HEK293 (cell line): Measurements from ENCODE around the gene NDRG3.

Experiments
- FEZF1 ChIP-seq: fragments of 450-650 bp; formaldehyde crosslinking; IDR thresholded peaks from 2 replicates; pipeline ENCODE4 v1.5.1; 2016; ENCODE audit warnings: missing biosample characterization, missing genetic modification characterization
- KLF10 ChIP-seq: fragments of 450-650 bp; IDR thresholded peaks from 2 replicates; pipeline ENCODE4 v1.5.1; 2018; ENCODE audit warnings: missing biosample characterization, mild to moderate bottlenecking, missing genetic modification characterization
- MYNN ChIP-seq: fragments of 450-650 bp; formaldehyde crosslinking; IDR thresholded peaks from 2 replicates; pipeline ENCODE4 v1.5.1; 2016; ENCODE audit warnings: missing biosample characterization, missing genetic modification characterization, borderline replicate concordance
- RBAK ChIP-seq: fragments of 450-650 bp; formaldehyde crosslinking; IDR thresholded peaks from 2 replicates; pipeline ENCODE4 v1.5.1; 2016; ENCODE audit warnings: missing biosample characterization, missing genetic modification characterization
- YY1 ChIP-seq: fragments of 450-650 bp; formaldehyde crosslinking; IDR thresholded peaks from 2 replicates; pipeline ENCODE4 v1.5.1; 2018; ENCODE audit warnings: missing biosample characterization, missing genetic modification characterization
- ZBTB1 ChIP-seq: fragments of 450-650 bp; formaldehyde crosslinking; IDR thresholded peaks from 2 replicates; pipeline ENCODE4 v1.5.1; 2016; ENCODE audit warnings: missing biosample characterization, missing genetic modification characterization
- ZBTB17 ChIP-seq: fragments of 450-650 bp; formaldehyde crosslinking; IDR thresholded peaks from 2 replicates; pipeline ENCODE4 v1.5.1; 2016; ENCODE audit warnings: missing biosample characterization, missing genetic modification characterization
- ZNF146 ChIP-seq: fragments of 450-650 bp; formaldehyde crosslinking; IDR thresholded peaks from 2 replicates; pipeline ENCODE4 v1.5.1; 2016; ENCODE audit warnings: missing biosample characterization, missing genetic modification characterization
- ZNF16 ChIP-seq: fragments of 450-650 bp; formaldehyde crosslinking; IDR thresholded peaks from 2 replicates; pipeline ENCODE4 v1.5.1; 2016; ENCODE audit warnings: low read depth, missing biosample characterization, missing genetic modification characterization
- ZNF202 ChIP-seq: fragments of 450-650 bp; formaldehyde crosslinking; IDR thresholded peaks from 2 replicates; pipeline ENCODE4 v1.5.1; 2016; ENCODE audit warnings: missing biosample characterization, missing genetic modification characterization, borderline replicate concordance
- ZNF221 ChIP-seq: fragments of 450-650 bp; formaldehyde crosslinking; IDR thresholded peaks from 2 replicates; pipeline ENCODE4 v1.5.1; 2017; ENCODE audit warnings: missing biosample characterization, missing genetic modification characterization, borderline replicate concordance
- ZNF324 ChIP-seq: fragments of 450-650 bp; formaldehyde crosslinking; IDR thresholded peaks from 2 replicates; pipeline ENCODE4 v1.5.1; 2016; ENCODE audit warnings: missing biosample characterization, missing genetic modification characterization
- ZNF350 ChIP-seq: fragments of 450-650 bp; formaldehyde crosslinking; IDR thresholded peaks from 2 replicates; pipeline ENCODE4 v1.5.0; 2017; ENCODE audit warnings: missing biosample characterization, mild to moderate bottlenecking, missing genetic modification characterization
- ZNF354C ChIP-seq: fragments of 450-650 bp; formaldehyde crosslinking; IDR thresholded peaks from 2 replicates; pipeline ENCODE4 v1.5.1; 2016; ENCODE audit warnings: missing biosample characterization, missing genetic modification characterization, low read depth, borderline replicate concordance
- ZNF391 ChIP-seq: fragments of 450-650 bp; formaldehyde crosslinking; IDR thresholded peaks from 2 replicates; pipeline ENCODE4 v1.5.1; 2016; ENCODE audit warnings: low read depth, missing biosample characterization, missing genetic modification characterization, borderline replicate concordance
- ZNF514 ChIP-seq: fragments of 450-650 bp; formaldehyde crosslinking; IDR thresholded peaks from 2 replicates; pipeline ENCODE4 v1.5.1; 2016; ENCODE audit warnings: missing biosample characterization, missing genetic modification characterization
- ZNF521 ChIP-seq: fragments of 450-650 bp; formaldehyde crosslinking; IDR thresholded peaks from 2 replicates; pipeline ENCODE4 v1.5.1; 2017; ENCODE audit warnings: missing biosample characterization, mild to moderate bottlenecking, missing genetic modification characterization
- ZNF560 ChIP-seq: fragments of 450-650 bp; formaldehyde crosslinking; IDR thresholded peaks from 2 replicates; pipeline ENCODE4 v1.5.1; 2017; ENCODE audit warnings: missing biosample characterization, missing genetic modification characterization, borderline replicate concordance
- ZNF571 ChIP-seq: fragments of 450-650 bp; formaldehyde crosslinking; IDR thresholded peaks from 2 replicates; pipeline ENCODE4 v1.5.0; 2017; ENCODE audit warnings: missing biosample characterization, missing genetic modification characterization
- ZNF624 ChIP-seq: fragments of 450-650 bp; formaldehyde crosslinking; IDR thresholded peaks from 2 replicates; pipeline ENCODE4 v1.5.1; 2017; ENCODE audit warnings: missing biosample characterization, missing genetic modification characterization
- ZNF629 ChIP-seq: fragments of 450-650 bp; formaldehyde crosslinking; IDR thresholded peaks from 2 replicates; pipeline ENCODE4 v1.5.1; 2017; ENCODE audit warnings: missing biosample characterization, missing genetic modification characterization
- ZNF664 ChIP-seq: fragments of 450-650 bp; formaldehyde crosslinking; IDR thresholded peaks from 2 replicates; pipeline ENCODE4 v1.5.1; 2016; ENCODE audit warnings: missing biosample characterization, missing genetic modification characterization
- TF ChIP-seq, protein P1 (sequence below): fragments of 450-650 bp; formaldehyde crosslinking; IDR thresholded peaks from 2 replicates; pipeline ENCODE4 v1.5.1; 2017; ENCODE audit warnings: missing biosample characterization, missing genetic modification characterization
- TF ChIP-seq, protein P2 (sequence below): fragments of 450-650 bp; formaldehyde crosslinking; IDR thresholded peaks from 2 replicates; pipeline ENCODE4 v1.5.1; 2016; ENCODE audit warnings: missing biosample characterization, missing genetic modification characterization
- TF ChIP-seq, protein P3 (sequence below): fragments of 450-650 bp; formaldehyde crosslinking; IDR thresholded peaks from 2 replicates; pipeline ENCODE4 v1.5.1; 2016; ENCODE audit warnings: missing biosample characterization, missing genetic modification characterization
- TF ChIP-seq, protein P4 (sequence below): fragments of 450-650 bp; formaldehyde crosslinking; IDR thresholded peaks from 2 replicates; pipeline ENCODE4 v1.5.1; 2016; ENCODE audit warnings: missing biosample characterization, missing genetic modification characterization
- TF ChIP-seq, protein P5 (sequence below): fragments of 450-650 bp; formaldehyde crosslinking; IDR thresholded peaks from 2 replicates; pipeline ENCODE4 v1.5.1; 2016; ENCODE audit warnings: missing biosample characterization, missing genetic modification characterization
- TF ChIP-seq, protein P6 (sequence below): fragments of 450-650 bp; formaldehyde crosslinking; IDR thresholded peaks from 2 replicates; pipeline ENCODE4 v1.5.1; 2017; ENCODE audit warnings: missing biosample characterization, missing genetic modification characterization
- TF ChIP-seq, protein P7 (sequence below): fragments of 450-650 bp; formaldehyde crosslinking; IDR thresholded peaks from 2 replicates; pipeline ENCODE4; 2016; ENCODE audit warnings: missing biosample characterization, missing genetic modification characterization

Gene NDRG3

DNA sequence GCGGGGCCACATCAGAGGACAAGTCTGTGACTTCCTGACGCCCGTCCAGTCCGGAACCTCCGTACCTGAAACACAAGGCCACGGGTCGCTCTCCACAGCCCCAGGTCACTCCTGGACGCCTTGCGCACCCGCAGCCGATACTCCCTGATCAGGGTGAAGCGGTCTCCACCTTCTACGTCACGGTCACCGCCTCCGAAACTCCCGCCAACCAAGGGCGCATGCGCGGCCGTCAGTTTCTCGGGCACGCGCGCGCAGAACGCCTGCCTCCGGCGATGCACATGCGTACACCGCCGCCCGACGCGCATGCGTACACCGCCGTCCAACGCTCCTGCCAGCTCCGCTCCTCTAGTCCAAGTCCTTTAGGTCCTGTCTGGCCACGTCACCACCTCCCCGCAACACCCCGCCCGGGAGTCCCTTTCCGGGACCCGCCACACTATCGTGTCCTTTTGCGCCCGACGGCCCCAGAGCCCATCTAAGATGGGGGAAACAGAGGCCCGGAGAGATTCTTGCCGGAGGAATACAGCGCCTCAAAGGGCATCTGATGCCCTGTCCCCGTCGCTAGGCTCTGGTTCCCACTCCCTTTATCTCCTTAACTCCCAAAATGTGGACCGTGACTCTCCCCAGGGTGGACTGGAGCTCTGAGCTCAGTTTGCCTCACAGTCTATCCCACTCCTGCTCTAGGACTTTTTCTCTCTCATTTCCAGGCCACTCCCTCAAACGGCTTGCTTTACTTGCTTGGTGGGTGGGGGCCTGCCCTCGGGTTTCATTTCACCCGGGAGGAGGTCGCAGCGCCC, 27.9 kb upstream of the NDRG3 start, which contains the start of gene DSN1 (continued):
- TF ChIP-seq KLF10 (peak; percentile 23; the same call in 1 of the 2 replicates), ZNF221 (tag by site-specific recombination) (no peak), YY1 (tag by site-specific recombination) (no peak; the same call in 1 of the 2 replicates), ZNF202 (no peak), ZNF571 (tag by site-specific recombination) (no peak), ZNF16 (no peak), ZNF350 (no peak), ZNF521 (tag by site-specific recombination) (no peak), ZNF629 (tag by site-specific recombination) (peak; percentile 96), ZNF146 (tag by site-specific recombination) (0 out of 2 replicates have a peak, but pooled peaks have one; percentile 4), ZNF560 (tag by site-specific recombination) (no peak), ZNF324 (tag by site-specific recombination) (peak; percentile 70; the same call in 1 of the 2 replicates), ZBTB1 (tag by site-specific recombination) (peak; percentile 52; the same call in 1 of the 2 replicates), MYNN (tag by site-specific recombination) (no peak), ZNF664 (tag by site-specific recombination) (no peak), ZBTB17 (tag by site-specific recombination) (peak; percentile 74; the same call in 1 of the 2 replicates), RBAK (tag by site-specific recombination) (no peak), ZNF514 (tag by site-specific recombination) (no peak), ZNF624 (tag by site-specific recombination) (no peak), ZNF354C (no peak), ZNF391 (tag by site-specific recombination) (peak; percentile 50; the same call in 1 of the 2 replicates), FEZF1 (no peak)
- TF ChIP-seq, protein P1, sequence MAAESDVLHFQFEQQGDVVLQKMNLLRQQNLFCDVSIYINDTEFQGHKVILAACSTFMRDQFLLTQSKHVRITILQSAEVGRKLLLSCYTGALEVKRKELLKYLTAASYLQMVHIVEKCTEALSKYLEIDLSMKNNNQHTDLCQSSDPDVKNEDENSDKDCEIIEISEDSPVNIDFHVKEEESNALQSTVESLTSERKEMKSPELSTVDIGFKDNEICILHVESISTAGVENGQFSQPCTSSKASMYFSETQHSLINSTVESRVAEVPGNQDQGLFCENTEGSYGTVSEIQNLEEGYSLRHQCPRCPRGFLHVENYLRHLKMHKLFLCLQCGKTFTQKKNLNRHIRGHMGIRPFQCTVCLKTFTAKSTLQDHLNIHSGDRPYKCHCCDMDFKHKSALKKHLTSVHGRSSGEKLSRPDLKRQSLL (tag by site-specific recombination), result no peak
- TF ChIP-seq, protein P2, sequence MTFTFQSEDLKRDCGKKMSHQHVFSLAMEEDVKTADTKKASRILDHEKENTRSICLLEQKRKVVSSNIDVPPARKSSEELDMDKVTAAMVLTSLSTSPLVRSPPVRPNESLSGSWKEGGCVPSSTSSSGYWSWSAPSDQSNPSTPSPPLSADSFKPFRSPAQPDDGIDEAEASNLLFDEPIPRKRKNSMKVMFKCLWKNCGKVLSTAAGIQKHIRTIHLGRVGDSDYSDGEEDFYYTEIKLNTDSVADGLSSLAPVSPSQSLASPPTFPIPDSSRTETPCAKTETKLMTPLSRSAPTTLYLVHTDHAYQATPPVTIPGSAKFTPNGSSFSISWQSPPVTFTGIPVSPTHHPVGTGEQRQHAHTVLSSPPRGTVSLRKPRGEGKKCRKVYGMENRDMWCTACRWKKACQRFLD (tag by site-specific recombination), result no peak
- TF ChIP-seq, protein P3, sequence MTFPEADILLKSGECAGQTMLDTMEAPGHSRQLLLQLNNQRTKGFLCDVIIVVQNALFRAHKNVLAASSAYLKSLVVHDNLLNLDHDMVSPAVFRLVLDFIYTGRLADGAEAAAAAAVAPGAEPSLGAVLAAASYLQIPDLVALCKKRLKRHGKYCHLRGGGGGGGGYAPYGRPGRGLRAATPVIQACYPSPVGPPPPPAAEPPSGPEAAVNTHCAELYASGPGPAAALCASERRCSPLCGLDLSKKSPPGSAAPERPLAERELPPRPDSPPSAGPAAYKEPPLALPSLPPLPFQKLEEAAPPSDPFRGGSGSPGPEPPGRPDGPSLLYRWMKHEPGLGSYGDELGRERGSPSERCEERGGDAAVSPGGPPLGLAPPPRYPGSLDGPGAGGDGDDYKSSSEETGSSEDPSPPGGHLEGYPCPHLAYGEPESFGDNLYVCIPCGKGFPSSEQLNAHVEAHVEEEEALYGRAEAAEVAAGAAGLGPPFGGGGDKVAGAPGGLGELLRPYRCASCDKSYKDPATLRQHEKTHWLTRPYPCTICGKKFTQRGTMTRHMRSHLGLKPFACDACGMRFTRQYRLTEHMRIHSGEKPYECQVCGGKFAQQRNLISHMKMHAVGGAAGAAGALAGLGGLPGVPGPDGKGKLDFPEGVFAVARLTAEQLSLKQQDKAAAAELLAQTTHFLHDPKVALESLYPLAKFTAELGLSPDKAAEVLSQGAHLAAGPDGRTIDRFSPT (tag by site-specific recombination), result no peak
- TF ChIP-seq, protein P4, sequence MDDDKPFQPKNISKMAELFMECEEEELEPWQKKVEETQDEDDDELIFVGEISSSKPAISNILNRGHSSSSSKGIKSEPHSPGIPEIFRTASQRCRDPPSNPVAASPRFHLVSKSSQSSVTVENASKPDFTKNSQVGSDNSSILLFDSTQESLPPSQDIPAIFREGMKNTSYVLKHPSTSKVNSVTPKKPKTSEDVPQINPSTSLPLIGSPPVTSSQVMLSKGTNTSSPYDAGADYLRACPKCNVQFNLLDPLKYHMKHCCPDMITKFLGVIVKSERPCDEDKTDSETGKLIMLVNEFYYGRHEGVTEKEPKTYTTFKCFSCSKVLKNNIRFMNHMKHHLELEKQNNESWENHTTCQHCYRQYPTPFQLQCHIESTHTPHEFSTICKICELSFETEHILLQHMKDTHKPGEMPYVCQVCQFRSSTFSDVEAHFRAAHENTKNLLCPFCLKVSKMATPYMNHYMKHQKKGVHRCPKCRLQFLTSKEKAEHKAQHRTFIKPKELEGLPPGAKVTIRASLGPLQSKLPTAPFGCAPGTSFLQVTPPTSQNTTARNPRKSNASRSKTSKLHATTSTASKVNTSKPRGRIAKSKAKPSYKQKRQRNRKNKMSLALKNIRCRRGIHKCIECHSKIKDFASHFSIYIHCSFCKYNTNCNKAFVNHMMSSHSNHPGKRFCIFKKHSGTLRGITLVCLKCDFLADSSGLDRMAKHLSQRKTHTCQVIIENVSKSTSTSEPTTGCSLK (tag by site-specific recombination), result no peak
- TF ChIP-seq, protein P5, sequence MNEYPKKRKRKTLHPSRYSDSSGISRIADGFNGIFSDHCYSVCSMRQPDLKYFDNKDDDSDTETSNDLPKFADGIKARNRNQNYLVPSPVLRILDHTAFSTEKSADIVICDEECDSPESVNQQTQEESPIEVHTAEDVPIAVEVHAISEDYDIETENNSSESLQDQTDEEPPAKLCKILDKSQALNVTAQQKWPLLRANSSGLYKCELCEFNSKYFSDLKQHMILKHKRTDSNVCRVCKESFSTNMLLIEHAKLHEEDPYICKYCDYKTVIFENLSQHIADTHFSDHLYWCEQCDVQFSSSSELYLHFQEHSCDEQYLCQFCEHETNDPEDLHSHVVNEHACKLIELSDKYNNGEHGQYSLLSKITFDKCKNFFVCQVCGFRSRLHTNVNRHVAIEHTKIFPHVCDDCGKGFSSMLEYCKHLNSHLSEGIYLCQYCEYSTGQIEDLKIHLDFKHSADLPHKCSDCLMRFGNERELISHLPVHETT, result no peak
- TF ChIP-seq, protein P6, sequence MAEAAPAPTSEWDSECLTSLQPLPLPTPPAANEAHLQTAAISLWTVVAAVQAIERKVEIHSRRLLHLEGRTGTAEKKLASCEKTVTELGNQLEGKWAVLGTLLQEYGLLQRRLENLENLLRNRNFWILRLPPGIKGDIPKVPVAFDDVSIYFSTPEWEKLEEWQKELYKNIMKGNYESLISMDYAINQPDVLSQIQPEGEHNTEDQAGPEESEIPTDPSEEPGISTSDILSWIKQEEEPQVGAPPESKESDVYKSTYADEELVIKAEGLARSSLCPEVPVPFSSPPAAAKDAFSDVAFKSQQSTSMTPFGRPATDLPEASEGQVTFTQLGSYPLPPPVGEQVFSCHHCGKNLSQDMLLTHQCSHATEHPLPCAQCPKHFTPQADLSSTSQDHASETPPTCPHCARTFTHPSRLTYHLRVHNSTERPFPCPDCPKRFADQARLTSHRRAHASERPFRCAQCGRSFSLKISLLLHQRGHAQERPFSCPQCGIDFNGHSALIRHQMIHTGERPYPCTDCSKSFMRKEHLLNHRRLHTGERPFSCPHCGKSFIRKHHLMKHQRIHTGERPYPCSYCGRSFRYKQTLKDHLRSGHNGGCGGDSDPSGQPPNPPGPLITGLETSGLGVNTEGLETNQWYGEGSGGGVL, result no peak
- TF ChIP-seq, protein P7, sequence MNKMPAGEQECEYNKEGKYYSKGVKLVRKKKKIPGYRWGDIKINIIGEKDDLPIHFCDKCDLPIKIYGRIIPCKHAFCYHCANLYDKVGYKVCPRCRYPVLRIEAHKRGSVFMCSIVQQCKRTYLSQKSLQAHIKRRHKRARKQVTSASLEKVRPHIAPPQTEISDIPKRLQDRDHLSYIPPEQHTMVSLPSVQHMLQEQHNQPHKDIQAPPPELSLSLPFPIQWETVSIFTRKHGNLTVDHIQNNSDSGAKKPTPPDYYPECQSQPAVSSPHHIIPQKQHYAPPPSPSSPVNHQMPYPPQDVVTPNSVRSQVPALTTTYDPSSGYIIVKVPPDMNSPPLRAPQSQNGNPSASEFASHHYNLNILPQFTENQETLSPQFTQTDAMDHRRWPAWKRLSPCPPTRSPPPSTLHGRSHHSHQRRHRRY (tag by site-specific recombination), result no peak
